HG02642 (cell line): ENCODE results near the gene SLC41A3.
"Not testable (repeated sequence)": the region's sequence is repeated elsewhere in the genome, so short reads cannot be mapped to it uniquely, and the experiment has no call there.

ENCODE experiments used
- ATAC-seq: cut with Tn5 transposase; IDR thresholded peaks from one replicate; pipeline ENCODE4 v1.9.1; 2021; ENCODE audit warnings: mild to moderate bottlenecking; ENCODE audit not compliant: unreplicated experiment, poor library complexity

The SLC41A3 gene

GRCh38 chr3:126013751-126014156 lies 70.2 kb downstream of the SLC41A3 start:
- ATAC-seq: no peak

- ATAC-seq: no peak
Observed at GRCh38 chr3:126009181-126009580, 74.7 kb downstream of the SLC41A3 start.

GRCh38 chr3:126008219-126008618 lies 75.7 kb downstream of the SLC41A3 start:
- ATAC-seq: no peak

- ATAC-seq: no peak
Observed at GRCh38 chr3:126005951-126006350, 78.0 kb downstream of the SLC41A3 start.

- ATAC-seq: no peak
Observed at GRCh38 chr3:126004692-126005091, 79.2 kb downstream of the SLC41A3 start.

GRCh38 chr3:126004217-126004616 lies 79.7 kb downstream of the SLC41A3 start:
- no peak for ATAC-seq

GRCh38 chr3:126003447-126004190 lies 80.3 kb downstream of the SLC41A3 start:
- ATAC-seq: no peak

GRCh38 chr3:126002189-126002588 lies 81.7 kb downstream of the SLC41A3 start:
- ATAC-seq: no peak

- not testable (repeated sequence) for ATAC-seq
Observed at GRCh38 chr3:125996751-125997150, 87.2 kb downstream of the SLC41A3 start.

GRCh38 chr3:125990253-125990970 lies 93.5 kb downstream of the SLC41A3 start:
- peak; percentile 77 for ATAC-seq

GRCh38 chr3:125984951-125985350 lies 99.0 kb downstream of the SLC41A3 start:
- not testable (repeated sequence) for ATAC-seq

- ATAC-seq: not testable (repeated sequence)
Observed at GRCh38 chr3:125977104-125977503, 106.8 kb downstream of the SLC41A3 start.

- not testable (repeated sequence) for ATAC-seq
Observed at GRCh38 chr3:125976003-125976390, 107.9 kb downstream of the SLC41A3 start.

- not testable (repeated sequence) for ATAC-seq
Observed at GRCh38 chr3:125975245-125976002, 108.5 kb downstream of the SLC41A3 start.

GRCh38 chr3:125971997-125972944 lies 111.7 kb downstream of the SLC41A3 start:
- ATAC-seq: not testable (repeated sequence)

- ATAC-seq: not testable (repeated sequence)
Observed at GRCh38 chr3:125968701-125969592, 115.0 kb downstream of the SLC41A3 start, which contains the start of gene ROPN1B. TSS of gene ROPN1B (plus strand) at chr3:125969178. CDS start at chr3:125972055, 2,877 bp downstream.

GRCh38 chr3:125968121-125968520 lies 115.8 kb downstream of the SLC41A3 start:
- not testable (repeated sequence) for ATAC-seq

- ATAC-seq: no peak
Observed at GRCh38 chr3:125967156-125967555, 116.8 kb downstream of the SLC41A3 start.

- no peak for ATAC-seq
Observed at GRCh38 chr3:125965505-125965904, 118.4 kb downstream of the SLC41A3 start.
